GM21619 (cell line): Measurements from ENCODE around the gene CLEC16A.

ENCODE experiments used
- ATAC-seq: cut with Tn5 transposase; IDR thresholded peaks from one replicate; pipeline ENCODE4 v1.9.1; 2021; ENCODE audit not compliant: unreplicated experiment

Gene CLEC16A

GRCh38 chr16:10938796-10939648, 5.3 kb upstream of the CLEC16A start:
- no peak for ATAC-seq

GRCh38 chr16:10939649-10940234, 4.6 kb upstream of the CLEC16A start:
- no peak for ATAC-seq

GRCh38 chr16:10940501-10941079, 3.8 kb upstream of the CLEC16A start:
- no peak for ATAC-seq

GRCh38 chr16:10941127-10941933, 3.0 kb upstream of the CLEC16A start:
- no peak for ATAC-seq

- peak; percentile 10 for ATAC-seq
These were observed 2.4 kb upstream of the CLEC16A start for GRCh38 chr16:10941935-10942351.

- ATAC-seq: peak; percentile 47
These were observed 1.9 kb upstream of the CLEC16A start, which contains the start of gene DEXI for GRCh38 chr16:10942352-10943063. DEXI (minus strand) TSS chr16:10942468; CDS start chr16:10942005, 463 bp downstream.

GRCh38 chr16:10943064-10943353, 1.4 kb upstream of the CLEC16A start:
- ATAC-seq: no peak

- no peak for ATAC-seq
These were observed 862 bp downstream of the CLEC16A start for GRCh38 chr16:10945065-10945787.

GRCh38 chr16:10946308-10946707, 1.9 kb downstream of the CLEC16A start:
- ATAC-seq: no peak

- ATAC-seq: no peak
These were observed 2.9 kb downstream of the CLEC16A start for GRCh38 chr16:10947211-10947787.

- peak; percentile 68 for ATAC-seq
These were observed 5.1 kb downstream of the CLEC16A start for GRCh38 chr16:10949424-10949970.

- ATAC-seq: no peak
These were observed 6.0 kb downstream of the CLEC16A start for GRCh38 chr16:10950393-10950792.

- no peak for ATAC-seq
These were observed 6.7 kb downstream of the CLEC16A start for GRCh38 chr16:10951026-10951425.

- no peak for ATAC-seq
These were observed 10.5 kb downstream of the CLEC16A start for GRCh38 chr16:10954903-10955302.

GRCh38 chr16:10957771-10958482, 13.6 kb downstream of the CLEC16A start:
- ATAC-seq: no peak

GRCh38 chr16:10959161-10959560, 14.8 kb downstream of the CLEC16A start:
- no peak for ATAC-seq

- ATAC-seq: no peak
These were observed 16.9 kb downstream of the CLEC16A start for GRCh38 chr16:10961231-10961630.

- peak; percentile 48 for ATAC-seq
These were observed 19.9 kb downstream of the CLEC16A start for GRCh38 chr16:10964039-10964890.
